ENCODE data around the gene FAM110A. TPM values are rescaled to one million over a fixed set of nuclear protein-coding genes. Genes with fewer than 3 reads are reported as not detected.

Gene FAM110A
- total and polyA plus RNA-seq, 7 donors = 0.83 to 3.4 (median 2.4) TPM

GRCh38 chr20:830011-830521, 3.4 kb upstream of the FAM110A start:
- Histone ChIP-seq H3K36me3 (ENCODE audit: insufficient read depth in 1 of 2, low read depth in 1 of 2) (no peaks in the 10 kb centered on the region), H3K27ac (no peak overlapping the region), H3K27me3 (ENCODE audit: insufficient read depth in 3 of 3, low read length in 2 of 3) (no peaks in the 10 kb centered on the region), H3K4me3 (no peak overlapping the region), H3K4me1 (peaks cover 34% of the 10 kb centered on the region), H3K9me3 (no peaks in the 10 kb centered on the region)
- no peak for TF ChIP-seq CTCF (IDR thresholded peaks at IDR 0.05)
- intact Hi-C loops (cut with DNase I) = loop anchor here in 1 of 2 donors (10.0 kb wide), 1 partner anchor 175 kb away; the partner anchor contains the start of gene SRXN1
- no peak for DNase-seq
- WGBS, 3 donors = 69 to 84% (median 71%) methylated on average over 8 of the region's 8 CpGs
- no peak for ATAC-seq

DNA sequence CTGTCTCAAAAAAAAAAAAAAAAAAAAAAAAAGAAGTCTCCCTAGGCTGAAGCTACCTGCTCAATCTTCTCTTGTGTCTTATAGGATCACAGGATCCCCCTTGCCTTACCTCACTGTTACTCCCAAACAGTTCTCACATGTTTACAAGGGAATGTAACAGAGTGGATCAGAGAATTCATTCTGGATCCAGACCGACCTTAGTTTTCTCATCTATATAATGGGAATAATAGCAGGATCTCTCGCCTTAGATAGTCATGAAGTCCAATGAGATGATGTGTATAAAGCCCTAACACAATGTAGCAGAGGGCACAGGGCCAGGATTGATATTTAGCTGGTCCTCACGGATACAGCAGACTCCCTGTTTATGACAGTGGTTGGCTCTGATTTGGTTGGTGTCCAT, 2.3 kb upstream of the FAM110A start:
- Histone ChIP-seq H3K36me3 (ENCODE audit: insufficient read depth in 1 of 2, low read depth in 1 of 2) (no peaks in the 10 kb centered on the region), H3K27ac (no peak overlapping the region), H3K4me3 (no peak overlapping the region), H3K9me3 (no peaks in the 10 kb centered on the region), H3K27me3 (ENCODE audit: insufficient read depth in 3 of 3, low read length in 2 of 3) (no peaks in the 10 kb centered on the region), H3K4me1 (peaks cover 36% of the 10 kb centered on the region)
- 83 to 89% (median 87%) methylated on average over 3 of the region's 3 CpGs for WGBS, 3 donors
- ATAC-seq (no peak), DNase-seq (no peak)
- intact Hi-C loops (cut with DNase I) = loop anchor here in 1 of 2 donors (10.0 kb wide), 1 partner anchor 176 kb away; the partner anchor contains the start of gene SRXN1
- TF ChIP-seq CTCF (IDR thresholded peaks at IDR 0.05) = no peak

- WGBS, 3 donors = 95 to 96% (median 96%) methylated on average over 3 of the region's 3 CpGs
- H3K27me3 ChIP-seq (ENCODE audit: insufficient read depth in 3 of 3, low read length in 2 of 3) = no peaks in the 10 kb centered on the region
- H3K36me3 ChIP-seq (ENCODE audit: insufficient read depth in 1 of 2, low read depth in 1 of 2) = no peaks in the 10 kb centered on the region
- H3K9me3 ChIP-seq = no peaks in the 10 kb centered on the region
- DNase-seq = no peak
- H3K27ac ChIP-seq = no peak overlapping the region
- ATAC-seq = no peak
- no peak for TF ChIP-seq CTCF (IDR thresholded peaks at IDR 0.05)
- no peak overlapping the region for H3K4me3 ChIP-seq
- intact Hi-C loops (cut with DNase I) = loop anchor here in 1 of 2 donors (10.0 kb wide), 1 partner anchor 177 kb away; the partner anchor contains the start of gene SRXN1
- H3K4me1 ChIP-seq = peaks cover 38% of the 10 kb centered on the region
Measured at GRCh38 chr20:831956-832355, 1.6 kb upstream of the FAM110A start.

DNA sequence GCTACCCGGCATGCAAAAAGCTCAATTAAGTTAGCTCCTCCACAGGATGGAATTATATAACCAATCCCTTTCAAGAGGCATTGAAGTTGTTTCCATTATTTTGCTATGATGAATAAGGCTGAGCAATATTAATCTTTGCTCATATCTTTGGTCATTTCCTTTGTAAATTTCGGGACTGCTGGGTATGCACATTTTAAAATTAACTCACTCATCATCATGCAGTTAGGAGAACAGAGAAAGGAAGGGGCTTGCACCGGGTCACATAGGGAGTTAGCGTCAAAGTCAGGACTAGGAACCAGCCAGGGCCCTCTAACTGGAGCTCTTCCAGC, 430 bp upstream of the FAM110A start:
- H3K4me3 ChIP-seq = peak overlapping the region; percentile 78
- H3K27me3 ChIP-seq (ENCODE audit: insufficient read depth in 3 of 3, low read length in 2 of 3) = no peaks in the 10 kb centered on the region
- H3K36me3 ChIP-seq (ENCODE audit: insufficient read depth in 1 of 2, low read depth in 1 of 2) = no peaks in the 10 kb centered on the region
- peaks cover 46% of the 10 kb centered on the region for H3K4me1 ChIP-seq
- H3K27ac ChIP-seq = peak overlapping the region; percentile 79
- ATAC-seq (no peak), DNase-seq (no peak)
- no peaks in the 10 kb centered on the region for H3K9me3 ChIP-seq
- no peak for TF ChIP-seq CTCF (IDR thresholded peaks at IDR 0.05)
- intact Hi-C loops (cut with DNase I) = loop anchor here in 1 of 2 donors (10.0 kb wide), 1 partner anchor 178 kb away; the partner anchor contains the start of gene SRXN1
- 1 to 4% (median 3%) methylated on average over 4 of the region's 4 CpGs for WGBS, 3 donors
